A673 (cell line): ENCODE results near the gene BIRC5. TPM values are rescaled to one million over a fixed set of nuclear protein-coding genes. Genes with fewer than 3 reads are reported as not detected.

Experiments used
- BruUV-seq: library from RNA; stranded (reverse); fragments of 400-500 nt; replicated peaks from 2 replicates; lab custom pipeline; 2021; lab: Mats Ljungman, UMichigan
- CTCF ChIA-PET: fragments of 300-600 bp; sonication (Branson Sonifier 250); formaldehyde crosslinking; loops from one replicate; lab custom pipeline; 2022; ENCODE audit warnings: antibody characterized with exemption; lab: Charles Lee
- POLR2A ChIA-PET: fragments of 300-600 bp; sonication (Branson Sonifier 250); formaldehyde crosslinking; loops from one replicate; lab custom pipeline; 2022; ENCODE audit warnings: antibody characterized with exemption; ENCODE audit not compliant: low non-redundant PET; lab: Charles Lee
- DNase-seq: peaks from one replicate; pipeline ENCODE4 v3.0.0-alpha.2; 2015; ENCODE audit warnings: low spot score
- H3K27ac ChIP-seq: fragments of 200-600 bp; sonication (generic); 2 replicates; pipeline ENCODE4 v1.5.1; 2016; ENCODE audit warnings: mixed run types, low read depth, mild to moderate bottlenecking, mixed read lengths, antibody characterized with exemption, low read length; ENCODE audit not compliant: poor library complexity, severe bottlenecking
- H3K27me3 ChIP-seq: fragments of 200-600 bp; sonication (generic); replicated peaks from 2 replicates; pipeline ENCODE4 v1.6.1; 2017; ENCODE audit warnings: mixed run types, low read depth, mild to moderate bottlenecking, mixed read lengths, antibody characterized with exemption, low read length; ENCODE audit not compliant: insufficient read depth, poor library complexity
- H3K36me3 ChIP-seq: fragments of 200-600 bp; sonication (generic); 2 replicates; pipeline ENCODE4 v1.6.1; 2016; ENCODE audit warnings: mixed run types, mild to moderate bottlenecking, mixed read lengths, antibody characterized with exemption, low read length; ENCODE audit not compliant: insufficient read depth, poor library complexity, severe bottlenecking
- H3K4me1 ChIP-seq: fragments of 200-600 bp; sonication (generic); 2 replicates; pipeline ENCODE4 v1.6.1; 2017; ENCODE audit warnings: mixed run types, mild to moderate bottlenecking, mixed read lengths, antibody characterized with exemption, low read length; ENCODE audit not compliant: insufficient read depth, poor library complexity, severe bottlenecking
- H3K4me3 ChIP-seq: fragments of 200-600 bp; sonication (generic); 2 replicates; pipeline ENCODE4 v1.5.1; 2016; ENCODE audit warnings: low read depth, mixed run types, mild to moderate bottlenecking, mixed read lengths, low read length; ENCODE audit not compliant: poor library complexity, severe bottlenecking
- H3K9me3 ChIP-seq: fragments of 200-600 bp; sonication (generic); 2 replicates; pipeline ENCODE4 v1.6.1; 2016; ENCODE audit warnings: mixed run types, low read depth, mild to moderate bottlenecking, mixed read lengths, antibody characterized with exemption, low read length; ENCODE audit not compliant: poor library complexity, severe bottlenecking
- CTCF ChIP-seq: fragments of 300-800, 200-600 bp; sonication (generic); conservative IDR thresholded peaks from 2 replicates; pipeline ENCODE4 v1.5.1; 2017; ENCODE audit warnings: low read depth, mild to moderate bottlenecking, antibody characterized with exemption, low read length, moderate library complexity, mixed read lengths
- EZH2 ChIP-seq: fragments of 200-600 bp; sonication (generic); IDR thresholded peaks from 2 replicates; pipeline ENCODE4 v1.6.1; 2017; ENCODE audit warnings: borderline replicate concordance, low read depth, mild to moderate bottlenecking, mixed read lengths, antibody characterized with exemption, low read length; ENCODE audit not compliant: poor library complexity, severe bottlenecking
- intact Hi-C: fragments of 100-400 bp; cut with micrococcal nuclease; formaldehyde crosslinking; loops from one replicate; pipeline ENCODE4 v1.10.0; 2022; ENCODE audit not compliant: unreplicated experiment
- total RNA-seq: library from RNA; stranded (reverse); gene quantifications from 2 replicates; pipeline ENCODE4 v1.2.3, GENCODE V29; 2021

BIRC5 gene
- total RNA-seq, 1 experiment from 2014 or later, result 158 TPM

GRCh38 chr17:78223061-78223460 is 9.0 kb downstream of the BIRC5 start:
- H3K36me3 ChIP-seq, result peaks cover 62% of the 10 kb centered on the region
- H3K27ac ChIP-seq, result no peak overlapping the region

GRCh38 chr17:78223765-78224164 is 9.7 kb downstream of the BIRC5 start:
- H3K4me1 ChIP-seq, result peaks cover 6% of the 10 kb centered on the region
- H3K27me3 ChIP-seq, result no peaks in the 10 kb centered on the region
- H3K36me3 ChIP-seq, result peaks cover 60% of the 10 kb centered on the region
- intact Hi-C loops, result no loop called here
- ChIA-PET CTCF (no interaction called here), POLR2A (interaction anchor here (0.6 kb wide), 1 partner anchor 28 kb away, joined by 13 read pairs; no protein-coding TSS in a partner anchor)
- no peaks in the 10 kb centered on the region for H3K9me3 ChIP-seq
- TF ChIP-seq EZH2 (no peak), CTCF (no peak)
- DNase-seq, result no peak
- BruUV-seq, result no TSS peak
- H3K27ac ChIP-seq, result no peak overlapping the region
- H3K4me3 ChIP-seq, result no peak overlapping the region

More at GRCh38 chr17:78223061-78223460, 9.0 kb downstream of the BIRC5 start:
- DNase-seq, result no peak
- ChIA-PET POLR2A (interaction anchor here (0.5 kb wide), 1 partner anchor 24 kb away, joined by 3 read pairs; no protein-coding TSS in a partner anchor), CTCF (no interaction called here)
- Histone ChIP-seq H3K27me3 (no peaks in the 10 kb centered on the region), H3K9me3 (no peaks in the 10 kb centered on the region), H3K4me3 (no peak overlapping the region), H3K4me1 (peaks cover 6% of the 10 kb centered on the region)
- no peak for TF ChIP-seq CTCF
- no peak for TF ChIP-seq EZH2
- intact Hi-C loops, result no loop called here
- no TSS peak for BruUV-seq

- TF ChIP-seq EZH2, result no peak
- no peak for TF ChIP-seq CTCF
- H3K27me3 ChIP-seq, result no peaks in the 10 kb centered on the region
- no peak for DNase-seq
- H3K9me3 ChIP-seq, result no peaks in the 10 kb centered on the region
- peaks cover 53% of the 10 kb centered on the region for H3K36me3 ChIP-seq
- peaks cover 6% of the 10 kb centered on the region for H3K4me1 ChIP-seq
- no peak overlapping the region for H3K27ac ChIP-seq
- H3K4me3 ChIP-seq, result no peak overlapping the region
- POLR2A ChIA-PET, result interaction anchor here (0.6 kb wide), 1 partner anchor 291 kb away, joined by 3 read pairs; no protein-coding TSS in a partner anchor
- no TSS peak for BruUV-seq
- CTCF ChIA-PET, result no interaction called here
- intact Hi-C loops, result no loop called here
Measured at GRCh38 chr17:78224231-78225087, 10.4 kb downstream of the BIRC5 start.
